ENCODE results near the gene GDF10.

GDF10 gene

DNA sequence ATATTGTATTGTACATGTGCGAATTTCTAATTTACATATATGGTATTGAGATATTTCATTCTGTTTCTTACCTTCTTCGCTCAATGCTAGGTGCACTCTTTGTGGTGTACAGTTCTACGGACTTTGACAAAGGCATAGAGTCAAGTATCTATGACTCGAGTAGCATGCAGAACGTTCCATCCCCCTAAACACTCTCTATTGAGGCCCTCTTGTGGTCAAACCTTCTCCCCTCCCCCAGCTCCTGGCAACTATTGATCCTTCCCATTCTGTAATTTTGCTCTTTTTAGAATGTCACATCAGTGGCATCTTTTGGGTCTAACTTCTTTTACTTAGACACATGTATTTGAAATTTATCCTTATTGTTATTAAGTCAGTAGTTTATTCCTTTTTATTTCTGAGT, 30.7 kb upstream of the GDF10 start:
- no peak for DNase-seq

DNA sequence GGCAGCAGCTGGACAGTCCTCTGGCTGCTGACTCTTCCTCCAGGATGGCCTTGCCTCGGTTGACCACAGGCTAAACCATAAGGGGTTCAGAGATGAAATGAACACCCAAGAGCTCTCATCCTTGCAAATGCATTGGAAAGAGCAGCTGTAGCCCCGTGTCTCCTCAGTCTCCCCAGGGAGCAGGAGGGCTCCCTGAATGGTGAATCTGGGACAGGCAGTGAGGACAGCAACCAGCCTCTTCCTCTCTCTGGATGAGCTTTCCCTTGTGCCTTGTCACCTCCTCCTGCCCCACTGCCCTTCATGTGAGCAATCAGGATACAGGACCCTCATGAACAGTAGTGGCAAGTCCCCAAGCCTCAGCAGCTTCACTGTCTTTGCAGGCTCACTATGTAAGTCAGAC, 23.9 kb upstream of the GDF10 start:
- DNase-seq: no peak

DNA sequence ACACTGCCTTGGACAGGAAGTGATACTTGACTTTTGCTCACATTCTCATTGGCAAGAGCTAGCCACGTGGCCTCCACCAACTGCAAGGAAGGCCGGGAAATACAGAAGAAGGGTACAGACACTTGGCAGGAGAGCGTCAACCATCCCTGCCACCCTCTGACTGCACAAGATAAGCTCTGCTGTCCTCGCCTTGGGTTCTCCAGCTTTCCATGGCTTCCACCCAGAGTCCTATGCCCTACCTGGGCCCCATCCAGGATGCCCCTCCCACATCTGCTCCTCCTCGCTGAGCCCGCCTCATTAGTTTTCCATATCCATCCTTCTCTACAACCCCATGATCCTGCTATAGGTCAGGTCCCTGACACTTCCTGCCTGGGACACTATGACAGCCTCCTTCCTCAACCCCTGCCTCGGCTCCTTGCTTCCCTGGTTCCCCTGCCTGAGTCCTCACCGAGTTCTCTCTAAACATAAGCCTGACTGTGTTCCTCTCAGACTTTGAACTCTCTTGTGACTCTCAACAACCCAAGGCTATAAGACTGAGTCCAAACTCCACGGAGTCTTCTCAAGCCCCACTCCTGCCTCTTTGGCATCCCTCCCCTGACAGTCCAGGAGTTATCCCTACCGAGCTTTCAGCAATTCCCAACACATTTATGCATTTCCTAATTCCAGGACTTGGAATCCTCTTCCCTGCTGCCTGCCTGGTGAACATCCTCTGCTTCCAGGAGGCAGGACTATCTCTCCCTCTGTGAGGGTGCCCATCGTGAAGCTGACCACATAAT, 23.2 kb upstream of the GDF10 start:
- DNase-seq: no peak

DNA sequence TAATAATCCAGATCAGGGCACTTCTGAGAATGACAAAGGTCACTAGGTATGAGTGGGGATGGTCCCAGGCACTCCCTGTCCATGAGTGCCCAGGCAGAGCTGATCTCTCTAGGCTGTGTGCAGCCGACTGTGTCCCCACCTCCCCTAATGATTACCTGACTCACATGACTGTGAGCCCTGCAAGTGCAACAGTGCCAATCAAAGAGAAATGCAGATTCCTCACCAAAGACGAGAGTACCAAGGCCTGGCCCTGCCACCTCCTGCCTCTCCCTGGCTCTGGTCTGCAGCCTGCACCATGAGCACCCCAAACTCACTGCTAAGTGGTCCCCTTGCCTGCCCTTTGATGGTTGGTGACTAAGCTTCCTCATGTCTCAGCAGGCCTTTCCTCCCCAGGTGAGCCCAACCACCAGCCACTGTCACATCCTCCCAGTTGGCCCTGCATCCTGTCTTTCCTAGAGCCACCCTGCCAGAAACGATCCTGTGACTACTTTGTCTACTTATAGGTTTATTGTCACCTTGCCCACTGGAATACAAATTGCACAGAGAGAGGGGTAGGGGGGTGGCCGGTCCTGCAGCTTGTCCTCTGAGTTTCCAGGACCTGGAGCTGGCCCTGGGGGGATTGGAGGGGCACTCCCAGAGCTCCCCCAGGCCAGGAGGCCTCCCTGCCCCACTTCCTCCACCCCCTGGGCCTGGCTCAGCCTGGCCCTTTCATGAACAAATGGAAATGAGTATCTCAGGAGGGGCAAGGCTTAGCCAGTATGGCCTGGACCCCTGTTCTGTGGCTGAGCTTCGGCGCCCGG, 22.4 kb upstream of the GDF10 start:
- DNase-seq: peak; percentile 62

DNA sequence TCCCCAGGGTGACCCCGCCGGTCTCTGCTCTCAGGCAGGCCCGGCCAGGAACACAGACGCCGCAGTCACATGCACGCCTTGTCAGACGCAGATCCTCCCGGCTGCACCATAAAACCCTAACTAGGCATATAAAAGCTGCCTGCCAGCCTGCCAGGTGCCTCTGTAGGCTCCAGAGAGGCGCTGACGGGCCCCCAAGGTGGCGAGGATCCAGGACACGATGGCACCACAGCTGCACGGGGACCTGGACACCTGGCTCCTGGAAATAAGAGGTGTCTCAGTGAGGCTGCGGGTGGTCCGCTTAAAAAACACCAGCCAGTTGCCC, 21.9 kb upstream of the GDF10 start:
- no peak for DNase-seq

DNA sequence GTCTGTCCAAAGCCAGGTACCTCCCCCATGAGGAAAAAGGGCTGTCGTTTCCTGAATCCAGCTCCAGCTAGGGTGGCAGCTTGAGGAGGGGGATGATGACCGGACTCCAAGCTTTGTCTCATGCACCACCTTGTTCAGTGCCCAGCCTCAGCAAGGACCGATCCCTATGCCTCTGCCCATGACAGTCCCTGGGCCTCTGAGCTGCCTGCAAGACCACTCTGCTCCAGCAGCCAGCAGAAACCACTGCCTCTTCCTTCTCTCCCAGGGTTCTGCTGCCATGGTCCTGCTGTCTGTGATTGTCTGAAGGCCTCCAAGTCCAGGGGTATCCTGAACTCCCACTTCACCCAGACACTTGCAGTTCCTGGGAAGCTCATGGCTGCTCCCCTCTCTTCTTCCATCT, 21.3 kb upstream of the GDF10 start:
- no peak for DNase-seq

DNA sequence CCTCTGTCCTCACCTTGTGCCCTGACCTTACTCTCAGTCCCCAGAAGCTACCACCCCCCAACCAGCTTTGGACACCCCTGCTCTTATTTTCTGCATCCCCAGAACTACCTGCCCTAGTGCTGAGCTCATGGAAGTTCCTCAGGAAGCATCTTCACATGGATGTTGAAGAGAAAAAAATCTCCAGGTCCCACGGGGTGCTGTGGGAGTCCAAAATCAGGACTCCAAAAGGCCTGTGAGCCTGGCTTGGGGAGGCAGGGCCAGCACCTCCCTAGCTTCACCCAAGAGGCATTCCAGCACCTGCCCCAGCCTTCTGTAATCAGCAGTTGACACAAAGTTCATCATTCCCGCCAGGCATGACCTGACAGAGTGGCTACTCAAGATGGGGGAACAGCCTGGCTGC, 20.7 kb upstream of the GDF10 start:
- DNase-seq: no peak

DNA sequence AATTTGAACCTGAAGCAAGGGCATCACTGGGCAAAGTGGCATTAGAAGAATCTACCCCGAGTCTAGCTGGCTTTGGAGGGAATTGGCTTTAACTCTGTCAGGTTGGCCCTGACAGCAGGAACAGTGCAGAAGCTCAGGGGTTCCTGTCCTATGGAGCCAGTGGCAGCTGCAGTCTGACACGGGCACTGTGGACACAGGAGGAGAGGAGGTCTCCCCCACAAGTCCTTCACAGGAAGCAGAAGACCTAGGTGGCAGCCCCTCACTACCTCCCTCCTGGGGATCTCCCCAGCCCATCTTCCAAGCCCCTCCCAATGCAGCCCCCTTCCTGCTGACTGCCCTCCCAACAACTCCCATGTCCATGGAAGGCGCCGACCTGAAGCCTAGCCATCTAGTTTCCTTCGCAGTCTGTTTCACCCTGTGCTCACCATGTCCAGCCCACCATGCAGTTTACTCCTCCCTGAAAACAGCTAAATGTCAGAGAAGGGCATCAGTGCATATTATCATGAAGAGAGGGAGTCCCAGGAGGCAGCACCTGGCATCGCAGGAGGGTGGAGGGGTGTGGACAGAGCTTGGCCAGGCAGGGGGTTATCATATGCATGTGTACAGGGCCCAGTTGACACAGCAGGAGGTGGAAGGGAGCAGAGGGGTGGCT, 17.9 kb upstream of the GDF10 start:
- DNase-seq: no peak

DNA sequence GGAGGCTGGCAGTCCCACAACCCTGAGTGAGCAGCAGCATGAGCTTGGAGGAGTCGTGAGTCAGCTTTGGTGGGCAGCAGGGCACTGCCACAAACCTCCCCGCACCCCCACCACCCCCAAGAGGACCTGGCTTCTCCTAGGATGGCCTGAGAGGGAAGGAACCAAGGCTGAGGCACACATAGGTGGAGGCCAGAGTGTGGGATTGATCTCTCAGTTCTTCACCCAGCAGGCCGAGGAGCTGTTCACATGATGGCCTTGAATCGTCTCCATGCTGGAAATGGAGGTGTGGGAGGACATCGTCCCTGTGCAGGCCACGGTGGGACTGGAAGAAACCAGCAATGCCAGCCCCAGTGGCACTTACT, 17.4 kb upstream of the GDF10 start:
- no peak for DNase-seq

DNA sequence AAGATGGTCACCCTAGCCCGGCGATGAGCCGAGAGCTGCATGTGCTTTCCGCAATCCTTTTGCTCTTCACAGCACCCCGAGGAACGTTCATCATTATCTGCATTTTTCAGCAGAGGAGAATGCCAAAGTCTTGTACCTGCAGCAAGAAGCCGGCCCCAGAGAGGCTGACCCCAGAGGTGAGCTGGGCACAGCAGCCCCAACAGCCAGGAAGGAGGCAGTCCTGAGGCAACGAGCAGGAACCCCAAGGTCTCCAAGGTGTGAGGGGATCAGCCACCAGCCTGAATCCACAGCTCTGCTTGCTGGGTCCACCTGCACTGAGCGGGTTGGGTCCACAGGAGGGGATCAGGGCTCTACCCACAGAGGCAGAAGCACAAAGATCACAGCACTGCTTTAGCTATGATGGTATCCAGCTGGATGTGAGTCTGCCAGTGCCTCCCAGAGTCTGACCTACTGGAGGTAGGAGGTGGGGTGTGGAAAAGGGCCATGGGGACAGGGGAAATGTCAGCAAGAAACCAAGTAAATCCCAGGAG, 16.8 kb upstream of the GDF10 start:
- DNase-seq: no peak

DNA sequence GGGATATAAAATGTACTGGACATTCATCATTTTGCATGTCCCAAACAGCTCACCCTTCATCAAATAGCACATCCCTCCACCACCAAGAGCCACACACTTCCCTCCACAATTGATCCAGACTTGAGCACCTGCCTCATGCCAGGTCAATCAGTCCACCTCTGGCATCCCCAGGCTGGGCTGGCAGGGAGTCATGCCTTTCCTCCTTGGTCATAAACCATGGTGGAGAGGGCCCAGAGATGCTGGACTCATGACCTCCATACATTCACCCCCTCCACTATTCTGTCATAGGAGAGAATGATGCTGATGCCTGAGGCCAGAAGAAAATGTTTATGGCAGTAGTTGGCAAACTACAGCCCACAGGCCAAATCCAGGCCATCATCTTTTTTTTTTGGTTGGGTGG, 16.1 kb upstream of the GDF10 start:
- no peak for DNase-seq

DNA sequence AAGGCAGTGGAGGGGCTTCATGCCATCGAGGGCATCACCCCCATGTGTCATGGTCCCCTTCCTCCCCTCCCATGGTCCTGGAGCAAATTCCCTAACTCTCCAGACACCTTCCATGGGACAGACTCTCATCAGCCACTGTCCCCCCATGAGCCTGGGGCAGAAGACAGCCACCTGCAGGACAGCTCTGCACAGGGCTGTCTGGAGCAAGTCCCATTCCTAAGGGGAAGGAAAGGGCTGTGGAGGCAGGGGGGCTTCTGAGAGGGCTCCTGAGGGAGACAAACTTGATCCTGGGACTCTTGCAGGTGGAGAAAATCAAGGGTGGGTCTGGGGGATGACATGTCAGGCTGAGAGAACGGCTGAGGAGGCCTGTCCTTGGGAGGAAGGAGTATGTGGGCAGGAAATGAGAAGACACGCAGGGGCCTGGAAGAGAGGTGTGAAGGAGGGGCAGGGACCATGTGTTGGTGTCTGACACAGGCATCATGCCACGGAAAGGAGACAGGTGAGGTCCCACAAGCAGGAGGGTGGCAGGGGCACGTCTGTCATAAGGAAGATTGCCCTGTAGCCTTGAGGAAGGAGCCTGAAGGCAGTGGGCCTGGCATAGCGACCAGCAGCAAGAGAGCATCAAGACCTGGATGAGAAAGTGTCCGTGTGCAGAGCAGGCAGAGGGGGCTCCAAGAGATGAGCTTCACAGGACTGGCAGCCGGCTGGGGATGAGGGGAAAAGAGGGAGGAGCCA, 14.4 kb upstream of the GDF10 start:
- no peak for DNase-seq

DNA sequence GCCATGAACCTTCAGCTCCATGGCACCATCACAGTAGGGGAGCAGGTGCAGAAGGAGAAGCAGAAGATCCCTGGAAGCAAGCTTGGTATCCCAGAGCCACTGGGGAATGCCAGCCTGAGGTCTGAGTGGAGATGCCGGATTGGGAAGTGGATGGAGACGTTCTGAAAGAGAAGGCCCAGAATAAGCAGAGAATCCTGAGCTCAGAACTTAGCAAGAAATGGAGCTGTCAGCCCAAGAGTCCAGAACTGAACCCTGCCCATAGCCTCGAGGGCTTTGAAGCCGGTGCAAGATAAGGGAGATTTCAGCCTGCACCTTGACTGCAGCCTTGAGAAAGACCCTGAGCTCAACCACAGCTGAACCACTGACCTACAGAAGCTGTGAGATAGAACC, 13.9 kb upstream of the GDF10 start:
- no peak for DNase-seq

DNA sequence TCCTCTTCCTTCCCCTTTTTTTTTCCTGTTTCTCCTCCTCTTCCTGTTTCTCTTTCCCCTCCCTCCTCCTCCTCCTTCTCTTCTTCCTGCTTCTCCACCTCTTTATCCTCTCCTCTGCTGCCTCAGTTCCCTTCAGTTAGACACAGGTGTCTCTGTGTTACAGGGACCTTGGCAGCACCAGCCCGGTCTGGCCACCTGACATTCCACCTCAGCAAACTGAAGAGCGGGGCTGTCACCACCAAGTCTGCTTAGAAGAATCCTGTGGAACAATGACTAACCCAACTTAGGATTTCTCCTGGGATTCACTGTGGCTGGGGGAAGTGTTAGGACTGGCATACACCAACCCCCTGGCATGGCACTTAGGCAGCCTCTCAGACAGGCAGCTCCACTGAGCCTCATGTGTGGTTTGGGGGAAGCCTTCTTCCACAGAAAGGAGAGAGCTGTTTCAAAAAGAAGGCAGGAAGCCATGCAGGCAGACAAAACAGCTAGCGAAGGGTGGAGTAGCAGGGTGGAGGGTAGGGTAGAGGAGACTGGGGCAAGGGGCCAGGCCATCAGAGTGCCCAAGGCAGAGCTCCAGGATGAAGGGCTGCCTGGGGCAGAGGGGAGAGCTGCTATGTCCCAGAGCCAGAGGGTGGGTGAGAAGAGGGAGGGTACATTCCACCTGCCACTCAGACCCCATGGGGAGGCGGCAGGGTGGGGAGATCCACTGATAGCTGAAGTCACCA, 13.2 kb upstream of the GDF10 start:
- DNase-seq: no peak

DNA sequence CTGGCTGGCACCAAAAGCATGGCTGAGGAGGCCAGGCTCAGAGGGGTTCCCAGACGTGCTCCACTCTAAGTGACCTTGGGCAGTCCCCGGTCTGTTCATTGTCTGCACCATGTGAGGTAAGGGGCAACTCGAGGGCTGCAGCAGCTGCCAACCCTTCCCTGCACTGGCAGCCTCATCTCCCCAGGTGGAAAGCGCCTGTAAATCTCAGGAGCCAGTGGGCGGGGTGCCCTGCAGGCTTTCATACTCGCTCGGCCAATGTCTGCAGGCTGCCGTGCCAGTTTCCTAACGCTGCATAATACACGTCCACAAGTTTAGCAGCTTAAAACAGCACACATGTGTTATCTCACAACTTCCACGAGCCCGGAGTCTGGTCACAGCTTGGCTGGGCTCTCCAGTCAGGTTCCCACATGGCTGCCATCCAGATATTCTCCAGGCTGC, 12.6 kb upstream of the GDF10 start:
- no peak for DNase-seq

DNA sequence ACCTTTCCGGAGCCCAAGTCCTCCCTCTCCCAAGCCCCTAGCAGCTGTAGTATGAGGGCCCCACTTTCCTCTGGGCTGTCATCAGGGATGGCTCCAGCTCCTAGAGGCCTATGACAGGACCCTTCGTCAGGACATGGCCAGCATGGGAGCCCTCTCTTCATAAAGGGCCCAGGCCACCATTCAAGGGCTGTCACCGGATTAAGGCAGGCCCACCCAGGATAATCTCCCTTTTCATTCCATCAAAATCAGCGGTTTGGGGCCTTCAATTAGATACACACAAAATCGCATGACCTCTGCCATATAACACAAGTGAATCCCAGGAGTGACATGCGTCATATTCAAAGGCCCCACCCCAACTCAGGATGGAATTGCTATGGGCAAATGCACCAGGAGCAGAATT, 12.2 kb upstream of the GDF10 start:
- DNase-seq: no peak

DNA sequence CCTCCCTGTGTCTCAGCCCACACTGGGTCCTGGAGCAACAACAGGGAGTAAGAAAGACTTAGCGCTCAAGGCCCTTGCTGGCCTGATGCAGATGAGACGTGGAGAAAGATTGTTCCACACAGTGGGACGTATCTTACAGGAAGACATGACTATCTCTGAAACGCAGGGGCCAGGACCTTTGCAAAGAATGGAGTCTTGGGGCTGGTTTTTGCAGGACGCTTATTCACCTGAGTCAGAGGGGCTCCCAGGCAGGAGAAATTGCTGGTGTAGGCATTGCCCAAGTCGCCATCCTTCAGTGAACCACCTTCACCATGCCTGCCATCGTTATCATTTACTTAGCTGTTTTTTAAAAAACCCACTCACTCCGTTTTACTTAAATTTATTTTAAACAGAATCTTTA, 11.8 kb upstream of the GDF10 start:
- no peak for DNase-seq

DNA sequence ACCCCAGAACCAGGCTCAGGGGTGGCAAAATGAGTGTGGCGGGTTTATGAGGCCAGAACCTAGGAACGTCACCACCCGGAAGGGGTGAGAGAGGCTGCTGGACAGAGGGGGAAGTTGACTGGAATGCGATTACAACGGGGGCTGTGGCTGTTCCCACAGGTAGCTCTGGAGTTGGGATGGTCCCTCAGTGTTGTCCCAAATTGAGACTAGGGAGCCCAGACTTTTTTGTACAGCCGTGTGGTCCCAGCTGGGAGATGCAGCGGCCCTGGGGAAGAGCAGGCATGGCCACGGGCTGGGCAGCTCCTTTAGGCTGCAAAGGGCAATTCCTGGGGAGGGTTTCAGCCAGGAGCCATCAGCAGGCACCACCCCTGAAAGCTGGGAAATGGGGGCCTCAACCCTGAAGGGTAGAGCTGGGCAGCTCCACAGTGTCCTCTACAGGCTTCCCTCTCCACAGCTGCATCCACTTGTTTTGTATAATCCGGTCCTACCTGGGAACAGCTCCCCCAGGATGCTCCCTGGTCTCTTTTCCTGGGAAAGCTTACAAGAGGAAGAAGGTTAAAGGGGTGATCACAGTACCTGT, 11.0 kb upstream of the GDF10 start:
- DNase-seq: no peak

DNA sequence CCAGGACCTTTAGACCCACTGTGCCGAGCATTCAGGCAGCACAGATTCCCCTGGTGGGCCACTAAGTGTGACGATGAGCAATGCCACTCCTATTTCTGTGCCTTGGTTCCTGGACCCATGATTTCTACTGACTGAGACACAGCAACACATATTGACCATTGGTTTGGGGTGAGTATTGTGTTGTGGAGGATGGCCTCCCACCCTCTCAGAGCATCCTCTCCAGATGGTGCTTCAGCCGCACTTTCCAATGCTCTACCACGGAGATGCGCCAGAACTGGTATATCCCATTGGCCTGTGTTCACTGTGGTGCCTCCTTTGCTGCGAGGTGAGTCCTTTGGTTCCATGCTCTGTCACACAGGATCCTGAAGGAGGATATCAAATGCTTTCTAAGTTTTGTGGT, 10.1 kb upstream of the GDF10 start:
- no peak for DNase-seq

DNA sequence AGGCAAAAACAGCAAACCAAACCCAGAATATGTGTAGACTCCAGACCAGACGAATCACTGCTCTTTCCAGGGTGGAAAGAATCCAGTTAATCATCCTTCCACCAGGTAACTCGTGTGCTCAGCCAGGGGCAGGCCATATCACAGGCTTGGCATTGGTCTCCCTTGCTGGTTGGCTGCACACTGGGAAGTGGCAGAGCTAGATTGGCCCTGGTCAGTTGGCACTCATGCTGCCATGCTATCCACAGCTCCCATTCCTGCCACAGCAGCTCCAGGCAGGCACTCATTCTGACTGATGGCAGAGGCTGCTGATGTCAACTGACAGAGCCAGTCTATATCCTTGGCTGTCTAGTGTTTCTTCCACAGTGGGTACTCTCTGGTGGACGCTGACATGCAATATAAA, 9.7 kb upstream of the GDF10 start:
- no peak for DNase-seq

DNA sequence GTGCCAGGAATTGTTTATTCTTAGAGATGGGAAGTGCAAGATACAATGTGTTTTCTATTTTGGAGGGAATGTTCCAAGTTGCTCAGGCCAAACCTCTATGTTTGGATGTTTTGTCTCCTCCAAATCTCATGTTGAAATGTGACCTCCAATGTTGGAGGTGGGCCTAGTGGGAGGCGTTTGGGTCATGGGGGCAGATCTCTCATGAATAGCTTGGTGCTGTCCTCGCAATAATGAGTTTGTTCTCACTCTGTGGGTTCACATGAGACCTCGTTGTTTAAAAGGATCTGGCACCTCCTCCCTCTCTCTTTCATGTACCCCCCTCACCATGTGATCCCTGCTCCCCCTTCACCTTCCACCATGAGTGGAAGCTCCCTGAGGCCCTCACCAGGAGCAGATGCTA, 8.3 kb upstream of the GDF10 start:
- no peak for DNase-seq

DNA sequence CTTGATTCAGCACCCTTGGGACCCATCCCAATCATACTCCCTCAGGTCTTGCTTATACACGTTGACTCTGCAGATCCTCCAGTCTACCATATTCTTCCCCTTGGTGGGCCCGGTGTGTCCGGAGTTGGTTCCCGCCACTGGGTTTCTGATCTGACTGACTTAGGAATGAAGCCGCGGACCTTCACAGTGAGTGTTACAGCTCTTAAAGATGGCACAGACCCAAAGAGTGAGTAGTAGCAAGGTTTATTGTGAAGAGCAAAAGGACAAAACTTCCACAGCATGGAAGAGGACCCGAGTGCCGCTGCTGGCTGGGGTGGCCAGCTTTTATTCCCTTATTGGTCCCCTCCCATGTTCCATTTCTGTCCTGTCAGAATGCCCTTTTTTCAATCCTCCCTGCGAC, 5.9 kb upstream of the GDF10 start:
- no peak for DNase-seq
